Measurements from ENCODE around the gene VPS52. TPM values are rescaled to one million over a fixed set of nuclear protein-coding genes. Genes with fewer than 3 reads are reported as not detected.
"Not testable (repeated sequence)": the region's sequence is repeated elsewhere in the genome, so short reads cannot be mapped to it uniquely, and the experiment has no call there.

Gene VPS52
- total RNA-seq, 1 experiment from 2014 or later: 21.1 TPM

DNA sequence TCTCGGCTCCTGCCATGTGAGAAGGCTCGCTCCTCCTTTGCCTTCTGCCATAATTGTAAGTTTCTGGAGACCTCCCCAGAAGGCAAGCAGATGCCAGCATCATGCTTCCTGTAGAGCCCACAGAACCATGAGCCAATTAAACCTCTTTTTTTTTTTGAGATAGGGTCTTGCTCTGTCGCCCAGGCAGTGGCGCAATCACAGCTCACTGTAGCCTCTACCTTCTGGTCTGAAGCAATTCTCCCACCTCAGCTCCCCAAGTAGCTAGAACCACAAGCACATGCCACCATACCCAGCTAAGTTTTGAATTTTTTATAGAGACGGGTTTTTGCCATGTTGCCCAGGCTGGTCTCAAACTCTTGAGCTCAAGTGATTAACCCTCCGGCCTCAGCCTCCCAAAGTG lies 34.8 kb downstream of the VPS52 start:
- DNase-seq (ENCODE audit: low read depth): no peak
- in situ Hi-C loops (cut with HindIII; ENCODE audit: low pct_unique_long_range_greater_than_20kb, low sequenced_read_pairs): no loop called here

DNA sequence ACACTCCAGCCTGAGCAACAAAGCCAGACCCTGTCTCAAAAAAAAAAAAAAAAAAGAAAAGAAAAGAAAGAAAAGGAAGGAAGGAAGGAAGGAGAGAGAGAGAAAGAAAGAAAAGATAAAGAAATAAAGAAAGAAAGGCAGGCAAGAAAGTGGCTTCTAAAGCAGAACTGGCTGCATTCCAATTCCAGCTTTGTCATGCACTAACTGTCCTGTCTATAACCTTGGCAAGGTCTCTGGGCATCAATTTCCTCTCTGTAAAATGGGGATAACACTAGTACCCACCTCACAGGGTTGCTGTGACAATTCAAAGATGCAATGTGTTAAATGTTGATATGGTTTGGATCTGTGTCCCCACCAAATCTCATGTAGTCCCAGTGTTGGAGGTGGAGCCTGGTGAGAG lies 35.3 kb downstream of the VPS52 start:
- in situ Hi-C loops (cut with HindIII; ENCODE audit: low pct_unique_long_range_greater_than_20kb, low sequenced_read_pairs): no loop called here
- no peak for DNase-seq (ENCODE audit: low read depth)

DNA sequence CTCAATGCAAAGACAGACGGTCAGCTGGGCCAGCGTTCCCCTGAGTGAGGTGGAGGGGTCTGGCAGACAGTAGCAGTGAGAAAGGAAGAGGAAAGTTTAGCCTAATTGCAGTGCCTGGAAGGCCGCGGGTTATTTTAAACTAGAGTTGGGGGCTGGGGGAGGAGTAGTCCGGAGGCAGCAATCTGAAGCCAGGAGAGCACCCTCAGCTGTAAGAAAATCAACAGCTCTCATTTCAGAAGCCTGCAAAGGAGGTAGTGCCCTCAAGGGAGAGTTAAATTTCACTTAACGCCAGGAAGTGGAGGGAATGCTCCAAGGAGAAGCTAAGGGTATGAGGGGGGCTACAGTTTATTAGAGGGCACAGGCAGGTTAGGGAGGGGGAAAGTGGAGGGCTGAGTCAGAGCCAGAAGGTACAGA lies 36.4 kb downstream of the VPS52 start:
- in situ Hi-C loops (cut with HindIII; ENCODE audit: low pct_unique_long_range_greater_than_20kb, low sequenced_read_pairs): no loop called here
- DNase-seq (ENCODE audit: low read depth): no peak

DNA sequence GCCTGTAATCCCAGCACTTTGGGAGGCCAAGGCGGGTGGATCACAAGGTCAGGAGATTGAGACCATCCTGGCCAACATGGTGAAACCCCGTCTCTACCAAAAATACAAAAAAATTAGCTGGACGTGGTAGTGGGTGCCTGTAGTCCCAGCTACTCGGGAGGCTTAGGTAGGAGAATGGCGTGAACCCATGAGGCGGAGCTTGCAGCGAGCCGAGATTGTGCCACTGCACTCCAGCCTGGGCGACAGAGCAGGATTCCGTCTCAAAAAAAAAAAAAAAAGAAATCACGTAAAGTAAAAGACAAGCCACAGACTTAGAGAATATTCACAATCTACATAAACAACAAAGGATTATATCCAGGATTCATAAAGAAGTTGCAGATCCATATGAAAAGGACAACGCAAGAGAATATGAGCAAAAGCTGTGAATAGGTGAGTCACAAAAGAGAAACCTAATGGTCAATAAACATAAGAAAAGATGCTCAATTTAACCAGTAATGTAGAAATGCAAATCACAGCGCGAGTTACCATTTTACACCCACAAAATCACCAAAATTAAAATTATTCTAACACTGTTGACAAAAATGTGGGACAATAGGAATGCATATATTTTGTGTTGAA lies 45.1 kb downstream of the VPS52 start:
- DNase-seq (ENCODE audit: low read depth); in situ Hi-C loops (cut with HindIII; ENCODE audit: low pct_unique_long_range_greater_than_20kb, low sequenced_read_pairs): not testable (repeated sequence)

DNA sequence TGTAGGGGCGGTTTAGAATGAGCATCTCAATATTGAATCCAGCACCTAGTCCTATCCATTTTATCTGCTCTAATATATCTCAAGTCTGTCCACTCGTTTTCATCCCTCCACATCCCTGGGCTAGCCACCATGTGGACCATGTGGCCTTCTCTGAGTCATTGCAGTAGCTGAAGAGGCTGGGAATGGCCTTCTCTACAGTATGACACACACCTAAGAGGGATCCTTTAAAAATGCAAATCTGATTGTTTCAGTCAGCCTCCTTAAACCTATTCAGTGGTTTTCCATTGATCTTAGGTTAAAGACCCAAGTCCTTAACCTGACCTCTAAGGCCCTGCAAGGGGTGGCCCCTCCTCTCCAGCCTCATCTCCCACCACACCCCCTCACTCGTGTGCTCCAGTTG lies 54.0 kb downstream of the VPS52 start:
- in situ Hi-C loops (cut with HindIII; ENCODE audit: low pct_unique_long_range_greater_than_20kb, low sequenced_read_pairs): no loop called here
- DNase-seq (ENCODE audit: low read depth): no peak

DNA sequence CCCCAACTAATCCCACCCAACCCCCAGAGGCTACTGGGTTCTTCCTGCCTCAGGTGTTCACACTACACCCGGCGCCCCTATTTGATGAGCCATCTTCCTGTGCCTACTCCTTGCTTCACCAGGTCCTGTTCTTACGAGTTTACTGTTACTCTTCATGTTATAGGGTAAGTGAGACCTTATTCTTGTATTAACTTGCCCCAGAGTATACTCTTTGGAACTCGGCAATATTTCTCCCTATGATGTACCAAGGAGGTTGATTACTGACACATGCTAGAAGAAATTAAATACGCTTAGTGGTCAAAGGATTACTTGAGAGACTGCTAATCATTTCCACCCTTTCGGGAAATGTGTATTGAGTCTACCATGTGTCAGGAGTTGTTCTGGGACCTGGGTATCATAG lies 54.4 kb downstream of the VPS52 start:
- in situ Hi-C loops (cut with HindIII; ENCODE audit: low pct_unique_long_range_greater_than_20kb, low sequenced_read_pairs): no loop called here
- no peak for DNase-seq (ENCODE audit: low read depth)

DNA sequence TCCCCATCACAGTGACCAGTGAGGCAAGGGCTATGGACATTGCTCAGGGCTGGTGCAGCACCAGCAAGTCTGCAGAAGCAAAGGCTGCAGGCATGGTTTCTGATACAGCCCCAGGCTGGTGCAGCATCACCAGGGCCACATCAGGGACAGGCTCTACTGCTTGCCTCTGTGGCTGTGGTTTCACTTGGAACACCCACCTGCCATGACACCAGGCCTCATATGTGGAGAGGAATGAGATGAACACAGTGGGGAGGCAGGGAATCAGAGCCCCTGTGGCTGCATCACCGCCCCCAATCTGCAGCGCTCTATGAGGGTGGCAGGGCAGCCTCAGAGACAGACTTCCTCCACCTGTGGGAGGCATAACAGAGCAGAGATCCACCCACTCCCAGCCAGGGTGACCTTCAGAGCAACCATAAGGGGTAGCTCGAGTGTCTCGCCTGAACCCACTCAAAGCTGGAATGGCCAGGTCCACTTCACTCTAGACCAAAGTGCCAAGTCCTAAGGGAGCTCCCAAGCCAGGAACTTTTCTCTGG lies 55.5 kb downstream of the VPS52 start:
- in situ Hi-C loops (cut with HindIII; ENCODE audit: low pct_unique_long_range_greater_than_20kb, low sequenced_read_pairs): no loop called here
- DNase-seq (ENCODE audit: low read depth): no peak

DNA sequence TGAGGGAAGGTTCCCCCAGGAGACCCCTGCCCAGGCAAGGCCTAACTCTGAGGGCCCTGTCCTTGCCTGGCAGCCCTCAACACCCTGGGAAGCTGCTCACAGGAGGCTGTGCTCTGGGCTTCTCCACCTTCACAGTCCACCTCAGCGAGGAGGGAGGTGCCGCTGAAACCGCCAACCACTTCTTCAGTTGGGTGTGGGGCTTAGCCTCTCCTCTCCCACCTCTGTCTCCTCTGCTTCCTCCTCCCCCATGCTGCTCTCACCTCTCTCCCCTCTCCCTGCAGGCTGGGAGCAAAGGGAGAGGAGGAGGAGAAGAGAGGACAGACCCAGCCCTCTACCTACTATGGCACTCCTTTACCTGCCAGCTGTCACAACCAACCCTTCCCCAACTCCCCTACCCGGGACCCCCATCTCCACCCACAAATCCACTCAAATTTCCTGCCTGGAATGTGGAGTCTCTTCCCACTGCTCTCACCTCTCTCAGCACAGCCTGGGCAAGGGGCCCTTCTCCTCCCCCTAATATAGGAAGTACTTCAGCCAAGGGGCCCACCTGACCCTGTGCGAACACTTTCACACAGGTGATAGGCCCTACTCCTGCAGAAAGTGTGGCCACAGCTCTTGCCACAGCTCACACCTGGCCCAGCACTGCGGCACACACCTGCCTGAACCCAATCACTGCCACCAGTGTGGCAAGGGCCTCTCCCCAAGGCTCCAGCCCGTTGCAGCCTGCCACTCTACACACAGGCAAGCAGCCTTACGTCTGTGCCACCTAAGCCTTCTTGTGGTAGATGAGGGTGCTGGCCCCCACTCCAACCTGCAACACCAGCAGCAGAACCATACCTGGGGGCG lies 56.2 kb downstream of the VPS52 start:
- in situ Hi-C loops (cut with HindIII; ENCODE audit: low pct_unique_long_range_greater_than_20kb, low sequenced_read_pairs): no loop called here

DNA sequence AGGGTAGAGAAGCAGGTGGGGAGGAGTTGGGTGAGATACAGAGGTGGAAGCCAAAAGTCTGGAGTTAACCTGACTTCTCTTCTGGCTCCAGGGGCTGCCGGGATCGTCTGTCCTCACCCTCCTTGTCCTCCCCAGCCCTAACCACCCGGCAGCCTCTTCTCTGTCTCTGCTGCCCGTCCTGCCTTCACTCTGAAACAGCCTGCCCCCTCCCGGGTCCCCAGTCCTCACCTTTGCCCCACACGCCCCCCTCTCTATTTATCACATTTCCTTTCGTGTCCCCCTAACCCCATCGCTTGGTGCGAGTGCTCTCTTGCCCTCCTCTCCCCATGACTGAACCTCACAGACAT lies 57.7 kb downstream of the VPS52 start:
- DNase-seq (ENCODE audit: low read depth): no peak
- in situ Hi-C loops (cut with HindIII; ENCODE audit: low pct_unique_long_range_greater_than_20kb, low sequenced_read_pairs): no loop called here

More for the DNA sequence above, 56.2 kb downstream of the VPS52 start:
- no peak for DNase-seq (ENCODE audit: low read depth)

DNA sequence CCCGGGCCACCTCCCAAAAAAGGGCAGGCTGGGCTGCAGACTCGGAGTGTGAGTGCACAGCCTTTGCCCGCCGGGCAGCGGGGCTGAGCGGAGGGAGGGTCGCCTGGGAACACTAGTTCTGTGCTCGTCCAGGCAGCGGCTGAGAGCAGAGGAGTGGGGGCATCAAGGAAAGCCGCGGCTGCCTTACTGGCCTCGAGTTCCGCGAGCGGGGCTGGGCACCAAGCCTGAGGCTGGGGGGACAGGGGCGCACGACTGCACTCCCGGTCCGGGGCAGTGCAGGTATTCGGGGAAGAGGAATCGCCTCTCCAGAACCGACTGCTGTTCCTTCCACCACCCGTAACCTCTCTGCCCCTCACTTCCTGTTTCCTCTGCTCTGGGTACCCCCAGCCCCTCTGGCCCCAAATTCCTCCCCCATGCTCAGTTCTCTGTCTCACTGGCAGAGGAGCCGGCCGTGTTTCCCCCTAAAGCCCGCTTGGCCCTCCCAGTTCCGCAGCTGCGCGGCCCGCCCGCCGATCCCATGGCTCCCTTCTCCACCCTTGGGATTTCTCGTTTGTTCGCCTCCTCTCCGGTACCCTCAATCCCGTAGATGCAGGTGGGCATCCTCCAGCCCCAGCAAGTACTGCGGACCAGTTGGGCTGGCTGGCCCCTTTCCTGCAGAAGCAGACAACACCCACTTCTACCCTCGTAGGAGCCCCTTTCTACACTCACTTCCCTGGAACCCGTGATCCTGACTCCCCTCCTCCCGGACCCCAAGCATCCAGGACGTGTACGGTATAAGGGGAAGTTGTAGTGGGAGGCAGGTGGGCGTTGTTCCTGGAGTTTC lies 58.3 kb downstream of the VPS52 start:
- no peak for DNase-seq (ENCODE audit: low read depth)
- in situ Hi-C loops (cut with HindIII; ENCODE audit: low pct_unique_long_range_greater_than_20kb, low sequenced_read_pairs): no loop called here

DNA sequence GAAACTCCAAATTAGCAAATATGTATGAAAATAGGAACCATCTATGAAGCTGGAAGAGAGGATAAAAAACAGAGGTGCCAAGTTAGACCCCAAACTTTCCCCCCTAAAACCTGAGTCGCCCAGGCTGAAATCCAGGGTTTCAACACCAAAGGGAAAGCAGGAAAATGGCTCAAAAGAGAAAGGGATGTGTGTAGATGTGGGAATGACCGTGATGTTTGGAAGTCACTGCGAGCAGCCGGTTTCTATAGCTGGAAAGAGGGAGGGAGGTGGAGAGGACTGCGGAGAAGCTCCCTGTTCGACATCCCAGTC lies 58.9 kb downstream of the VPS52 start:
- in situ Hi-C loops (cut with HindIII; ENCODE audit: low pct_unique_long_range_greater_than_20kb, low sequenced_read_pairs): no loop called here
- no peak for DNase-seq (ENCODE audit: low read depth)

DNA sequence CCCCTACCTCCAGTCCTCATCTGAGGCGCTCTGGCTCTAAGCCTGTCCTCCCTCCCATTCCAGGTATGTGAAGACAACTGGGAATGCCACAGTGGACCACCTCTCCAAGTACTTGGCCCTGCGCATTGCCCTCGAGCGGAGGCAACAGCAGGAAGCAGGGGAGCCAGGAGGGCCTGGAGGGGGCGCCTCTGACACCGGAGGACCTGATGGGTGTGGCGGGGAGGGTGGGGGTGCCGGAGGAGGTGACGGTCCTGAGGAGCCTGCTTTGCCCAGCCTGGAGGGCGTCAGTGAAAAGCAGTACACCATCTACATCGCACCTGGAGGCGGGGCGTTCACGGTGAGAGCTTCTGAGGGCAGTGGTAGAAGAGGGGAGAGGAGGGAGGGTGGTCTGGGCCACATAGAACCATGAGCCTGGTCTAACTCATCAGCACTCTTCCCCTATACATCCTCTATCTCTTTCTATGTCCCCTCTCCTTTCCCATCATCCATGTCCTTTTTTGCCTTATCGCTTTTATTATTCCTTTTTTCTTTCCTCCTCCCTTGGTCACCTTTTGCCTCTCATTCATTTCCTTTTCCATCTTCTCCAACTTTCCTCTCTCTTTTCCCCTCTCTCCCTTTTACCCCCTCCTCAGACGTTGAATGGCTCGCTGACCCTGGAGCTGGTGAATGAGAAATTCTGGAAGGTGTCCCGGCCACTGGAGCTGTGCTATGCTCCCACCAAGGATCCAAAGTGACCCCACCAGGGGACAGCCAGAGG lies 59.8 kb downstream of the VPS52 start:
- no peak for DNase-seq (ENCODE audit: low read depth)
- in situ Hi-C loops (cut with HindIII; ENCODE audit: low pct_unique_long_range_greater_than_20kb, low sequenced_read_pairs): no loop called here

DNA sequence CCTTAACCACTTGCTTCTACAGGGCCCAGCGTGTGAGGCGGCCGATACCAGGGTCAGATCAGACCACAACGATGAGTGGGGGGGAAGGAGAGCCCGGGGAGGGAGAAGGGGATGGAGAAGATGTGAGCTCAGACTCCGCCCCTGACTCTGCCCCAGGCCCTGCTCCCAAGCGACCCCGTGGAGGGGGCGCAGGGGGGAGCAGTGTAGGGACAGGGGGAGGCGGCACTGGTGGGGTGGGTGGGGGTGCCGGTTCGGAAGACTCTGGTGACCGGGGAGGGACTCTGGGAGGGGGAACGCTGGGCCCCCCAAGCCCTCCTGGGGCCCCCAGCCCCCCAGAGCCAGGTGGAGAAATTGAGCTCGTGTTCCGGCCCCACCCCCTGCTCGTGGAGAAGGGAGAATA lies 60.5 kb downstream of the VPS52 start:
- in situ Hi-C loops (cut with HindIII; ENCODE audit: low pct_unique_long_range_greater_than_20kb, low sequenced_read_pairs): no loop called here
- no peak for DNase-seq (ENCODE audit: low read depth)

DNA sequence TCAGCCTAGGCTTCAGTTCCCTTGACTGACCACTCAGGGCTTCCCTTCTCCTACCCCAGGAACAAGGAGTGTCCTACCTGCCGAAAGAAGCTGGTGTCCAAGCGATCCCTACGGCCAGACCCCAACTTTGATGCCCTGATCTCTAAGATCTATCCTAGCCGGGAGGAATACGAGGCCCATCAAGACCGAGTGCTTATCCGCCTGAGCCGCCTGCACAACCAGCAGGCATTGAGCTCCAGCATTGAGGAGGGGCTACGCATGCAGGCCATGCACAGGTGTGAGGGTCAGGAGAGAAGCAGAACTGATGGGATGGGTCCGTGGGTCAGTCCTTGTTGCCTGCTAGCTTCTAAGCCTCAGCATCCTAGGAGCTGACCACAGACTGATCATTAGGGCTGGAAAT lies 61.8 kb downstream of the VPS52 start:
- DNase-seq (ENCODE audit: low read depth): no peak
- in situ Hi-C loops (cut with HindIII; ENCODE audit: low pct_unique_long_range_greater_than_20kb, low sequenced_read_pairs): no loop called here

DNA sequence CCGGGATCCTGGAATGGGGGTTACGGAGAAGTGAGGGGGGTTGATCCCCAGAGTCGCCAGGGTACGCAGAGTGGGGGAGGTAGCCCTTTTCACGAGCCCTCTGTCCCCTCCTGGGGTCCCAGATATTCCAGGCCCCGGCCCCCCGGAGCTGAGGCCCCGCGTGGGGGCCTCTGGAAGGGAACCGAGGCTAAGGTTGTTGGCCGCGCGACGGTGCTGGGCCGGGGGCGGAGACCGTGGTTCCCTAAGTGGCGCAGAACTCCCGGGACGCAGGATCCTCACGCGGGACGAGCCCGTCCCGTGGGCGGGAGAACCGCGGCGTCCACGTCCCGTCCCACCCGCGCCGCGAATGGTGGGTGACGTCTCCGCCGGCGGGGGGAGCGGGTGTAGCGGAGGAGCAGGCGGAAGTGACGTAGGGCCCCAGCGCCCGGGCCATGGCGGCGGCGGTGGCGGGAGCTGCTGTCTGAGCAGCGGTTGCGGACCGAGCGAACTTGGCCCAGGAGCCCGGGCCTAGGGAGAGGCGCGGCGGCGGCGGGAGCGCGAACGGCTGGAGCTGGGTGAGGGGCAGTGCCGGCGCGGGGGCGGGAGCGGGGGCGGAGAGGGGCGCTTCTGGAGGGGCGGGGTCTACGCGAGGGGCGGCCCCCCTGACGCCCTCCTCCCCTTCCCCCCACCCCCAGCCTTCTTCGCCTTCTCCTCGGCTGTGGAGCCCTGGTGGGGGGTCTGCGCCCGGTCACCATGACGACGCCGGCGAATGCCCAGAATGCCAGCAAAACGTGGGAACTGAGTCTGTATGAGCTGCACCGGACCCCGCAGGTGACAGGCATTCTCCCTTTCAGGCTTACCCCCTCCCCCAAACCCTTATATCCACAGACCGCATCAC lies 63.3 kb downstream of the VPS52 start, which contains the start of gene RING1:
Gene RING1, plus strand, starts transcription at position 410 of the 877 bp plus-strand sequence. Its CDS starts 323 bp downstream, at position 733.
- in situ Hi-C loops (cut with HindIII; ENCODE audit: low pct_unique_long_range_greater_than_20kb, low sequenced_read_pairs): no loop called here
- DNase-seq (ENCODE audit: low read depth): peak; percentile 58

DNA sequence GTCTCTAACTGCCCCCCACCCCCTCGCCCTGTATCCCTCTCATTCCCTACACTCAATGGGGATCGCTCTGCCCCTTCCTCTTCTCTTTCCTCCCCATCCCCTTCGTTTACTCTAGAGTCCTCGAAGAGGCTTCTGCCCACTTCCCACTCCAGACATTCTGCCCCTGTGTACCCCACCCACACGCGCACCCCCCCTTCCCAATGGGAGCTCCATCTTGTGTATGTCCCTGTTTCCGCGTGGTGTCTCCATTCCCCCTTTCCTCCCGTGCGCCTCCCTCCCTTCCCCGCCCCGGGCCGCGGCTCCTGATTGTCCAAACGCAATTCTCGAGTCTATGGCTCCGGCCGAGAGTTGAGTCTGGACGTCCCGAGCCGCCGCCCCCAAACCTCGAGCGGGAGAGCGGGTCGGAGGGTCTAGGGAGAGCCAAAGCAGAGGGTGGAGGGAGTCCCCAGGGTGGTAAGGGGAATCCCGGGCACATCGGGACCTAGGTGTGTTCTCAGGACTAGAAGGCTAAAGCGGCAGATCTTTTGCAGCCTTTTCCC lies 64.1 kb downstream of the VPS52 start:
- in situ Hi-C loops (cut with HindIII; ENCODE audit: low pct_unique_long_range_greater_than_20kb, low sequenced_read_pairs): no loop called here
- DNase-seq (ENCODE audit: low read depth): no peak

DNA sequence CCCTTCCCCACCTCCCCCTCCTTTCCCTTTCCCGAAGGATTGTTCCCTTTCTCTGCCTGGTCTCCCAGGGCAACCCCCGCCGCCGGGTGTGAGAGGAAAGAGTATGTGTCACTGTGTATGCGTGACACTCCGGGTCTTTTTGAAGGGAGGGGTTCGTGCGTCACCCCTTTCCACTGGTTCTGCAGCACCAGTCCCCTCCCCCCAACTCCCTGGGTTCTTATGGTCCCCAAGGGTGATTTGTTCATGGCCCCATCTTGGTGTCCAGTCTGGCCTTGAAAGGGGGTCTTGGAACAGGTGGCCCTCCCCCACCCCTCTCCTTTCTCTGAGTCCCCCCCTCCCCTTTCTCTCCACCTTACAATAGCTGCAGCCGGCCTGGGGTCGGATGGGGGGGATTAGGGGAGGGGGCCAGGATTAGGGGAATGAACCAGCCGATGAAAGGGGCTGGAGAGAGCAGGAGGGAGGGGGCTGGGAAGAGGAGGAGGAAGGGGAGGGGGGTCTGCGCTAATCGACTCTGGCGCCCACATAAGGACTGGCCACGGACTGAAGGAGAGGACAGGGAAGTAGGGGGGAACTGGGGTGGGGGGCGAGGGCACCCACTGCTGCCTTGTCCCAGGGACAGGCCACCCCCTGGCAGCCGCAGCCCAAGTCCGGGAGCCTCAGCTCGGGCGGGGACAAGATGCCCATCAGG lies 64.7 kb downstream of the VPS52 start:
- no peak for DNase-seq (ENCODE audit: low read depth)
- in situ Hi-C loops (cut with HindIII; ENCODE audit: low pct_unique_long_range_greater_than_20kb, low sequenced_read_pairs): no loop called here
